NCI-H2196 treated with DMSO at 0.1 percent for 48 hours (cell line): ENCODE measurements around the gene CYBC1.
A peak's percentile ranks its signal among the peaks of the same experiment; 100 is the strongest.
"Not testable (repeated sequence)": the region's sequence is repeated elsewhere in the genome, so short reads cannot be mapped to it uniquely, and the experiment has no call there.

Source experiments
- DNase-seq: peaks from one replicate; lab custom pipeline; 2025; ENCODE audit not compliant: unreplicated experiment; lab: John Stamatoyannopoulos, UW

Gene CYBC1

DNA sequence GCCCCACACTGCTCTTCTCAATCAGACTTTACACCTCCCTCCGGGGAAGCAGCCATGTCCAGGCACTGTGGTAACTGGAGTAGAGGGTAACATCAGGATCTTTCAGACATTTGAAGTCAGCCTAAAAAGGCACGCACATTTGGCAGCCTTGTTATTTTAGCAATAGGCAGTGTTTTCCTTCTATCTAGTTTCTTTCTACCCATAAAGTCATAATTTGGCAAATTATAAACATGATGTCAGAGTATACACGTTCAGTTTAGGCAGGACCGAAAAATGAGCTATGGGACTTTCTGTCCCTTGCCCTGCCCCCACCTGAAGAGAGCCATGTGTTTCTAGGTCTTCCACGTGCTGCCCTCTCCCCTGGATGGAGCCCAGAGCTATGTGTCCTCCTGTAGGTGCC lies 29.1 kb upstream of the CYBC1 start:
- DNase-seq = no peak

DNA sequence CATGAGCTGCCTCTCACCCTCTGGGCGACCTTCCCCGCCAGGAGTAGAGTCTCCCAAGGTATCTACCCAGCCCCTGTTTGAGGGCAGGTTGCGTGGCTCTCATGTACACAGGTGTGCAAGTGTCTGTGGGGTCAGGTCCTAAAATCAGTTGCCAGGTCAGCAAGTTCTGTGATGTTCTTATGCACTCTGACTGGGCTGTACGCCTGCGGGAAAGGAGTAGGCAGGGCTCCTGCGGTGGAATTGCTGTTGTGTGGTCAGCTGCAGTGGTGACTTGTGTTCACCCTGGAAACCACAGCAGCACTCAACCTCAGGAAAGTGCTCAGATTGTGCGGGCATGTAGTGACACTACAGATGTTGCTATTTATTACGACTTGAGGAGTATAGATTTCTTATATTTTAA lies 27.4 kb upstream of the CYBC1 start:
- no peak for DNase-seq

DNA sequence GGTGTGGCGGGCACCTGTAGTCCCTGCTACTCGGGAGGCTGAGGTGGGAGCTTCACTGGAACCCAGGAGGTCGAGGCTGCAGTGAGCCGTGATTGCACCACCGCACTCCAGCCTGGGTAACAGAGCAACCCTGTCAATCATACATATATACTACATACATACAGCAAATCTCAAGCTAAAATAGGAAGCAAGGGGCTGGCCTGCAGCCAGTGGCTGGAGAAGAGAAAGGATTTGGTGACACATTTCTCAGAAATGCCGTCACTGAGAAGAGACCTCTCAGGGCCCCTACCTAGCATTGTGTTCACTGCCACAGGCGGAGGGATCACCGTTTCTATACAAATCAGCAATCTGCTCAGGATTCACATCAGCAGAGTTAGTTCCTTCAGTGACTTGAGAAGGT lies 24.9 kb upstream of the CYBC1 start:
- DNase-seq = no peak

DNA sequence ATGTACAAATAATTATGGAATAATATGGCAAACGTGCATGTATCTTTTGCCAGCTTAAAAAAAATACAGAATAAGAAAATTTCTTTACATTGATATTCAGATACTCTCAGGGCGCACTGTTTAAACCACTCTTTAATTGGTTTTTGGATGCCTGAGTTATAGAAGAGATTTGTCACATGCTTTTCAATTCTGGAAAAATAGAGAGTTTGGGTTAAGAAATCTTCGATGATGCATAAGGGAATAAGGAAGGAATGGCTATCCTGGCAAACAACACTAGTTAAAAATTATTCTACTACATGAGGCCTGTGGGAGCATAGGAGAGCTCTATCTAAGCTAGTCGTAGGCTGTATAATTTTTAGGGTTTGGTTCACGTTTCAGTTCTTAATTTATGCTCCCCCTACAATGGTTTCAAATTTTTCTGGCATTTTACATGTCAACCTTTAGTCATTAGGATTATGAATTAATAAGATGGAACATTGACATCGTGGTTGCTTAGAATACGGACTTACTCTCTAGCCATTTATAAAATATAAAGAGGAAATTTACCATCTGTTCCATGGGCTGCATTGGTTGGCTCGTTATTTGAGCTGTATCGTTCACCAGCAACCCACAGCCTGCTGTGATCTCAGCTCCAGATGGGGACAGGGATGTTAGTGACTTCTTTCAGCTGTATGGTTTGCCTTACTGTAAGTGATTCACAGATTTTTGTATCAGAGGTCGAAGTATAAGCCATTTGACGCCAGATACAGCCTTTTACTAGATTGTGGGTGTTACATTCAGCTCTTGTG lies 23.9 kb upstream of the CYBC1 start:
- DNase-seq = no peak

- DNase-seq = no peak
Measured at GRCh38 chr17:82470065-82470464, 19.5 kb upstream of the CYBC1 start.

GRCh38 chr17:82468692-82469091 lies 18.1 kb upstream of the CYBC1 start:
- no peak for DNase-seq

DNA sequence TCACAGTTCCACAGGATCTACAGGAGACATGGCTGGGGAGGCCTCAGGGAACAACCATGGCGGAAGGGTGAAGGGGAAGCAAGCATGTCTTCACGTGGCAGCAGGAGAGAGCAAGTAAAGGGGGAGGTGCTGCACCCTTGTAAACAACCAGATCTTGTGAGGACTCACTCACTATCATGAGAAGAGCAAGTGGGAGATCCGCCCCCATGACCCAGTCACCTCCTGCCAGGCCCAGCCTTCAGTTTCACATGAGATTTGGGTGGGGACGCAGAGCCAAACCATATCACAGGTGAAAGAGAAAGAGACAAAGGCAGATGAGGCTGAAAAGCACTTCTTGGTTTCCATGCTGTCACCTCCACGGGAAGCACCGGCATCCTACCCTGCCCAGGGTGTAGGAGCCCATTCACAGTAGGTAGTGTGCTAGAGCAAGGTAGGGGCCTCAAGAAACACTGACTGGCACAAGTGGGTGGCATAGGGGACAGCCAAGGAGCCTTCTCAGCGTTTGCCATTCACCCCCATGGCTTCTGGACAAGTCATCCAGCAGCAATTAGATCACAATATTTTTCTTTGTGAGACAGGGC lies 14.6 kb upstream of the CYBC1 start:
- no peak for DNase-seq

DNA sequence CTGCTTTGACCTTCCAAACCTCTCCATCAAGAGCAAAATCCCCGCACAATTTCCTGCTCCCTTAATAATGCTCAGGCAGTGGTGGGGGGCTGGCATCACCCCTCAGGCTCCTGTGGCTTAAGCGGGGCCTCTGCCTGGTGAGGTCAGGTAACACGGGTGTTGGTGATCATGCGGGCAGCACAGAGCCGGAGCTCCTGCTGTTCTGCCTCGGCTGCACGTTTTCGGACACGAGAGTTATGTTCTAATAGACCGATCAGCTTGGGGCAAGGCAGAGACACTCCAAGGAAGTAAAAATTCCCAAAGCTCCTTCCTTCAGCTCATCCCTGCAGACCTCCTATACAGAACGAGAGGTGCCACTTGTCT lies 14.0 kb upstream of the CYBC1 start:
- DNase-seq = no peak

DNA sequence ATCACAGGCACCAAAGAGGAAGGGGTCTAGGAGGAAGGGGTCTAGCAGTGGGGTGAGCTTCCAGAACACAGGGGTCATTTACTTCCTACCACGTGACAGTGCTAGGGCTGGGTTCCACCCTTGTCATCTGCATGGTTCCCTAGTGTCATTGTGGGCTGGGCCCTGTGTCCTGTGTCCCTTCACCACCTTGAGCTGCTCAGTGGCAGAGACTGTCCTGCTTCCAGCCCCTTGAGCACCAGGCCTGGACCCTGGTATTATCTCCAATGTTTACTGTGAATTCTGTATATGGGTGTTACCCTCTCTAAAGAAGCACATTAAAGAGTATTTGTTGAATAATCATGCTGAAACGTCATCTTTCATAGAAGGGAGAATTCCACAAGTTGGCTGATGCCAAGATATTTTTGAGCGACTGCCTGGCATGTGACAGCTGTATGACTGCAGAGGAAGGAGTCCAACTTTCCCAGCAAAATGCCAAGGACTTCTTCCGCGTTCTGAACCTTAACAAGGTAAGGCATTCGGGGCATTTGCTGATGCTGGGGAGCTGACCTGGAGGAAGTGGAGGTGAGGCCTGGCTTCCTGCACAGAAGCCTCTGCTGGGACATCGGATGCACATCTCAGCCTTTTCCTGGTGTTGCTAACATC lies 13.5 kb upstream of the CYBC1 start:
- no peak for DNase-seq

- no peak for DNase-seq
Measured at GRCh38 chr17:82463391-82463790, 12.8 kb upstream of the CYBC1 start.

GRCh38 chr17:82461827-82462524 lies 11.4 kb upstream of the CYBC1 start:
- DNase-seq = peak; percentile 99

DNA sequence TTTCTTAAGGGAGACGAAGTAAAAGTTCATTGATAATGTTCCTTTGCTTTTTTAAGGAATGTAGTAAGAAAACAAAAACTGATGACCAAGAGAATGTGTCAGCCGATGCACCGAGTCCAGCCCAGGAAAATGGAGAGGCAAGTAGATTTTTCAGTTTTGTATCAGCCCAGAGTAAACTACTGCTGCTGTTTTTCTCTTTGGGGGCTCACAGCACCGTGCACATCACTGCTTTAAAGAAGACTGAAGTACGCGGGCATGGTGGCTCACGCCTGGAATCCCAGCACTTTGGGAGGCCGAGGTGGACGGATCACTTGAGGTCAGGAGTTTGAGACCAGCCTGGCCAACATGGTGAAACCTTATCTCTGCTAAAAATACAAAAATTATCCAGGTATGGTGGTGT lies 9.4 kb upstream of the CYBC1 start:
- DNase-seq = not testable (repeated sequence)

DNA sequence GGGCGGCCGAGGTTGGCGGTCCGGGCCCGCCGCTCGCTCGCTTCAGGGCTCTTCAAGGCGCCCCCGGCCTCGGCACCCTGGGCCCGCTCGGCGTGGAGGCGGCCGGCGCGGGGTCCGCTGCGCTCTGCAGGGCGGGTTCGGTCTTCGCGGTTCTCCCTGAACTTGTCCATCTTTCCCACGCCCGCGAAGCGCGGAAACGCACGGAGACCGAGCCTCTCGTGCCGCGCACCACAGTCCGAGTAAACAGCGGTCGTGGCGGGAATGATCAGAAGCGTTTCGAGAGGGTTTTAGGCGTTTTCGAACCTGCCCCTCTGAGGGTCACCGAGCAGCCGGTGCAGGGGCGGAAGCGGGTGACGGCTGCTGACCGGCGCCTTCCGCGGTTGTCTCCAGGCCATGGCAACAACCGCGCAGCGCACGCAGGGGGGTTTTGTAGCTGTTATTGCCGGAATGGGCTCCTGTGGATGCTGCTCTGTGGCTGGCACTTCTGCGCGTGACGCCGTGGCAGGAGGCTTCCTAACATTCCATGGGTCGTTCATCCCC lies 8.4 kb upstream of the CYBC1 start:
- DNase-seq = no peak

GRCh38 chr17:82458179-82458884 lies 7.8 kb upstream of the CYBC1 start, which contains the start of gene NARF:
NARF (plus strand) TSS chr17:82458741; CDS start chr17:82458804, 63 bp downstream.
- DNase-seq = peak; percentile 100

- DNase-seq = no peak
Measured at GRCh38 chr17:82457929-82458178, 7.3 kb upstream of the CYBC1 start.

DNA sequence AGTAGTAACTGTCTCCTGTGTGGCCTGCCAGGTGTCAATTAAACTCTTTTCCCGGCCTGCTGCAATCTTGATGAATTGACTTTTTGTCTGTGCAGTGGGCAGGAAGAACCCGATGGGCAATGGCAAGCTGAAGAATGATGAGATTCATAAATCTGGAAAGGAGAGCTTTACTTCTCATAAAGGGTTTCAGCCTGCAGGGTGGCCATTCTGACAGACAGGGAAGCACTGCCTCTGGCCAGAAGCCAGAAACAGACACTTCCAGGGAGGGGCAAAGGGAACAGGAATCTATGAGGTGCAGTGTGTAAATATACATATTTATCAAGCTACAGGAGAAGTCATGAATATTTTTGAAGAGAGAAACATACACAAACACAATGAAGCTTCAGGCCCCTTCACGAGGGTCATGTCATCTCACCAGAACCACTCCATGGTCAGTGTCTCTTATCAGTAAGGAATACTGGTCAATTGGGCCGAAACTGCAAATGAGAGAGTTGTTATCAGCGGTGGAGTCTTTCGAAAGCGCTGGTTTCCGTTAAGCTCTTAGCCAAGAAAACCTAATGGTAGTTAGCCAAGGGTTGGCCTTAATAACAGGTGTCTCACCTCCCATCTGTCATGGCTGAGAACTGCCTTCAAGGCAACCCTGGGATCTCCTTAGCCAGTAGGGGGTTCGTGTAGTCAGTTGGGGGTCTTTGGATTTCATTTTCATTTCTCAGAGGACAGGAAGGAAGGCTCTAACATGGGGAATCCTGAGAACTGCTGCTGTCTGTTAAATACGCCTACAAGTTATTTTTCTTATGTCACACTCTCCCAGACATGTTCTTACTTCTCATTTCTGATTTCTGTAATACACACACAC lies 6.7 kb upstream of the CYBC1 start:
- DNase-seq = no peak

GRCh38 chr17:82453706-82454105 lies 3.2 kb upstream of the CYBC1 start:
- not testable (repeated sequence) for DNase-seq

GRCh38 chr17:82453151-82453550 lies 2.6 kb upstream of the CYBC1 start:
- not testable (repeated sequence) for DNase-seq

- no peak for DNase-seq
Measured at GRCh38 chr17:82452162-82452561, 1.6 kb upstream of the CYBC1 start.

DNA sequence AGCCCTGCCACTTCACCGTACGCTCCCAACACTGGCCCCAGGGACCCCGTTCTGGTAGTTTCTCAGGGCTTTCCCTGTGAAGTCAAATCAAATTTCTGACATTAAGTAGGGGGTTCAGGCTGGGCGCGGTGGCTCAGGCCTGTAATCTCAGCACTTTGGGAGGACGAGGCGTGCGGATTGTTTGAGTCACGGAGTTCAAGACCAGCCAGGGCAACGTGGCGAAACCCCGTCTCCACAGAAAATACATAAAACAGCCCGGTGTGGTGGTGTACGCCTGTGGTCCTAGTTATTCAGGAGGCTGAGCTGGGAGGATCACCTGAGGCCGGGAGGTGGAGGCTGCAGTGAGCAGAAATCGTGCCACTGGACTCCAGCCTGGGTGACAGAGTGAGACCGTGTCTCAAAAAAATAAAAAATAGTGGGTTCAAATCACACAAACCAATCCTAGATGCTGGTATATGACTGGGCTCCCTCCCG lies 632 bp downstream of the CYBC1 start:
- no peak for DNase-seq
